ENCODE results near the gene PRM1. TPM values are rescaled to one million over a fixed set of nuclear protein-coding genes. Genes with fewer than 3 reads are reported as not detected.

The PRM1 gene
- total RNA-seq, 1 experiment from 2014 or later: not detected

- H3K27me3 ChIP-seq (replicated peaks; ENCODE audit: control insufficient read depth, insufficient read depth, low read length): no peaks in the 10 kb centered on the region
- Mint-ChIP-seq H3K27ac (ENCODE audit: unreplicated experiment) (peak overlapping the region; percentile 67), H3K27me3 (ENCODE audit: insufficient read depth, unreplicated experiment) (no peaks in the 10 kb centered on the region), H3K4me3 (ENCODE audit: unreplicated experiment) (peak overlapping the region; percentile 97), H3K4me1 (ENCODE audit: low read depth, unreplicated experiment) (peaks cover 7% of the 10 kb centered on the region), H3K36me3 (ENCODE audit: insufficient read depth, unreplicated experiment) (peaks cover 51% of the 10 kb centered on the region), H3K9me3 (ENCODE audit: unreplicated experiment) (no peaks in the 10 kb centered on the region)
- DNase-seq: no peak
- peaks cover 9% of the 10 kb centered on the region for H3K4me1 ChIP-seq
- no peak for TF ChIP-seq CTCF (IDR thresholded peaks at IDR 0.05; ENCODE audit: insufficient read depth in 1 of 2, low read depth in 1 of 2, low read length in 1 of 2, severe bottlenecking in 1 of 2, unreplicated experiment in 1 of 2)
- BruUV-seq (replicated peaks): TSS peak; percentile 45
- CTCF ChIA-PET: interaction anchor here (1.2 to 2.0 kb wide), 8 partner anchors 30 to 286 kb away, joined by 3 to 23 read pairs (median 8); no protein-coding TSS in a partner anchor
- POLR2A ChIA-PET: interaction anchor here (0.6 to 3.6 kb wide), 4 partner anchors 26 to 283 kb away, joined by 3 to 21 read pairs (median 6); no protein-coding TSS in a partner anchor
- H3K4me3 ChIP-seq (ENCODE audit: low read depth, low read length): peak overlapping the region; percentile 81
- intact Hi-C loops (cut with micrococcal nuclease; ENCODE audit: unreplicated experiment): loop anchor here (10.0 kb wide), 1 partner anchor 149 kb away; no protein-coding TSS in a partner anchor
- no peaks in the 10 kb centered on the region for H3K9me3 ChIP-seq
- H3K36me3 ChIP-seq (ENCODE audit: control insufficient read depth, insufficient read depth, low read length): no peaks in the 10 kb centered on the region
Measured at GRCh38 chr16:11253995-11254912, 26.9 kb downstream of the PRM1 start.

GRCh38 chr16:11253009-11253994 lies 27.8 kb downstream of the PRM1 start:
- Histone ChIP-seq H3K4me3 (ENCODE audit: low read depth, low read length) (no peak overlapping the region), H3K4me1 (peaks cover 8% of the 10 kb centered on the region), H3K36me3 (ENCODE audit: control insufficient read depth, insufficient read depth, low read length) (no peaks in the 10 kb centered on the region), H3K27me3 (replicated peaks; ENCODE audit: control insufficient read depth, insufficient read depth, low read length) (no peaks in the 10 kb centered on the region), H3K9me3 (no peaks in the 10 kb centered on the region)
- intact Hi-C loops (cut with micrococcal nuclease; ENCODE audit: unreplicated experiment): loop anchor here (10.0 kb wide), 1 partner anchor 149 kb away; no protein-coding TSS in a partner anchor
- POLR2A ChIA-PET: interaction anchor here (0.6 to 0.7 kb wide), 2 partner anchors 86 to 130 kb away, joined by 5 to 6 read pairs; no protein-coding TSS in a partner anchor
- no TSS peak for BruUV-seq (replicated peaks)
- H3K4me1 Mint-ChIP-seq (ENCODE audit: low read depth, unreplicated experiment): peaks cover 7% of the 10 kb centered on the region
- TF ChIP-seq CTCF (IDR thresholded peaks at IDR 0.05; ENCODE audit: insufficient read depth in 1 of 2, low read depth in 1 of 2, low read length in 1 of 2, severe bottlenecking in 1 of 2, unreplicated experiment in 1 of 2): no peak
- H3K27ac Mint-ChIP-seq (ENCODE audit: unreplicated experiment): no peak overlapping the region
- no peaks in the 10 kb centered on the region for H3K27me3 Mint-ChIP-seq (ENCODE audit: insufficient read depth, unreplicated experiment)
- no peaks in the 10 kb centered on the region for H3K9me3 Mint-ChIP-seq (ENCODE audit: unreplicated experiment)
- CTCF ChIA-PET: no interaction called here
- no peak for DNase-seq
- H3K36me3 Mint-ChIP-seq (ENCODE audit: insufficient read depth, unreplicated experiment): peaks cover 53% of the 10 kb centered on the region
- H3K4me3 Mint-ChIP-seq (ENCODE audit: unreplicated experiment): peak overlapping the region; percentile 20
